ENCODE data around the gene ACTN4.
A peak's percentile ranks its signal among the peaks of the same experiment; 100 is the strongest.

ACTN4 gene

GRCh38 chr19:38619361-38620174 lies 27.9 kb upstream of the ACTN4 start:
- Histone ChIP-seq H4K20me1 (ENCODE audit: insufficient read depth, low read length, poor library complexity, severe bottlenecking) (peaks cover 12% of the 10 kb centered on the region), H3K9ac (ENCODE audit: low read depth, low read length, poor library complexity, severe bottlenecking) (peak overlapping the region; percentile 93), H3K9me3 (ENCODE audit: insufficient read depth, low read depth, low read length) (no peaks in the 10 kb centered on the region), H3K9me2 (replicated peaks; ENCODE audit: low read depth, low read length) (no peaks in the 10 kb centered on the region), H3K4me2 (ENCODE audit: low read depth, low read length, poor library complexity, severe bottlenecking) (peak overlapping the region; percentile 100), H3K27me3 (ENCODE audit: insufficient read depth, low read length, poor library complexity, severe bottlenecking) (no peaks in the 10 kb centered on the region), H3K4me3 (ENCODE audit: low read length, poor library complexity, severe bottlenecking) (peak overlapping the region; percentile 88), H3K79me2 (ENCODE audit: insufficient read depth, low read length) (peaks cover 50% of the 10 kb centered on the region), H3K4me1 (ENCODE audit: insufficient read depth, low read length, poor library complexity, severe bottlenecking) (peaks cover 37% of the 10 kb centered on the region), H3K36me3 (ENCODE audit: insufficient read depth, low read length) (peaks cover 15% of the 10 kb centered on the region; the same call in 1 of the 2 replicates), H3F3A (ENCODE audit: low read depth) (peaks cover 6% of the 10 kb centered on the region), H2AFZ (ENCODE audit: low read length) (peak overlapping the region; percentile 62; the same call in 1 of the 2 replicates)
- TF ChIP-seq EZH2phosphoT487 (IDR thresholded peaks at IDR 0.05; ENCODE audit: borderline replicate concordance): no peak
- TF ChIP-seq CTCF (conservative IDR thresholded peaks at IDR 0.05; ENCODE audit: low read length): no peak

GRCh38 chr19:38624822-38625221 lies 22.6 kb upstream of the ACTN4 start:
- TF ChIP-seq EZH2phosphoT487 (IDR thresholded peaks at IDR 0.05; ENCODE audit: borderline replicate concordance) (no peak), CTCF (conservative IDR thresholded peaks at IDR 0.05; ENCODE audit: low read length) (no peak)
- peaks cover 23% of the 10 kb centered on the region for H3K79me2 ChIP-seq (ENCODE audit: insufficient read depth, low read length)
- peaks cover 6% of the 10 kb centered on the region for H3K4me1 ChIP-seq (ENCODE audit: insufficient read depth, low read length, poor library complexity, severe bottlenecking)
- no peaks in the 10 kb centered on the region for H3F3A ChIP-seq (ENCODE audit: low read depth)
- H3K36me3 ChIP-seq (ENCODE audit: insufficient read depth, low read length): peaks cover 39% of the 10 kb centered on the region; the same call in 1 of the 2 replicates
- no peaks in the 10 kb centered on the region for H3K27me3 ChIP-seq (ENCODE audit: insufficient read depth, low read length, poor library complexity, severe bottlenecking)
- H3K9me3 ChIP-seq (ENCODE audit: insufficient read depth, low read depth, low read length): no peaks in the 10 kb centered on the region
- no peak overlapping the region for H3K9ac ChIP-seq (ENCODE audit: low read depth, low read length, poor library complexity, severe bottlenecking)
- H3K4me2 ChIP-seq (ENCODE audit: low read depth, low read length, poor library complexity, severe bottlenecking): no peak overlapping the region
- no peaks in the 10 kb centered on the region for H3K9me2 ChIP-seq (replicated peaks; ENCODE audit: low read depth, low read length)
- H4K20me1 ChIP-seq (ENCODE audit: insufficient read depth, low read length, poor library complexity, severe bottlenecking): peaks cover 6% of the 10 kb centered on the region
- no peak overlapping the region for H3K4me3 ChIP-seq (ENCODE audit: low read length, poor library complexity, severe bottlenecking)
- H2AFZ ChIP-seq (ENCODE audit: low read length): no peak overlapping the region

- peaks cover 39% of the 10 kb centered on the region; the same call in 1 of the 2 replicates for H3K36me3 ChIP-seq (ENCODE audit: insufficient read depth, low read length)
- no peak overlapping the region for H2AFZ ChIP-seq (ENCODE audit: low read length)
- H4K20me1 ChIP-seq (ENCODE audit: insufficient read depth, low read length, poor library complexity, severe bottlenecking): no peaks in the 10 kb centered on the region
- H3K9me2 ChIP-seq (replicated peaks; ENCODE audit: low read depth, low read length): no peaks in the 10 kb centered on the region
- no peaks in the 10 kb centered on the region for H3K4me1 ChIP-seq (ENCODE audit: insufficient read depth, low read length, poor library complexity, severe bottlenecking)
- H3K9me3 ChIP-seq (ENCODE audit: insufficient read depth, low read depth, low read length): no peaks in the 10 kb centered on the region
- H3K27me3 ChIP-seq (ENCODE audit: insufficient read depth, low read length, poor library complexity, severe bottlenecking): no peaks in the 10 kb centered on the region
- no peak overlapping the region for H3K4me3 ChIP-seq (ENCODE audit: low read length, poor library complexity, severe bottlenecking)
- TF ChIP-seq CTCF (conservative IDR thresholded peaks at IDR 0.05; ENCODE audit: low read length) (no peak), EZH2phosphoT487 (IDR thresholded peaks at IDR 0.05; ENCODE audit: borderline replicate concordance) (no peak)
- no peak overlapping the region for H3K9ac ChIP-seq (ENCODE audit: low read depth, low read length, poor library complexity, severe bottlenecking)
- no peaks in the 10 kb centered on the region for H3F3A ChIP-seq (ENCODE audit: low read depth)
- peaks cover 8% of the 10 kb centered on the region; the same call in 1 of the 2 replicates for H3K79me2 ChIP-seq (ENCODE audit: insufficient read depth, low read length)
- H3K4me2 ChIP-seq (ENCODE audit: low read depth, low read length, poor library complexity, severe bottlenecking): no peak overlapping the region
These were observed 21.0 kb upstream of the ACTN4 start for GRCh38 chr19:38626401-38626800.
